ENCODE data around the gene CPA1. TPM values are rescaled to one million over a fixed set of nuclear protein-coding genes. Genes with fewer than 3 reads are reported as not detected.

CPA1 gene
- polyA plus RNA-seq, 1 donor (not counting 4 experiments of a cell fraction or from before 2014, with no cell fraction given): not detected

DNA sequence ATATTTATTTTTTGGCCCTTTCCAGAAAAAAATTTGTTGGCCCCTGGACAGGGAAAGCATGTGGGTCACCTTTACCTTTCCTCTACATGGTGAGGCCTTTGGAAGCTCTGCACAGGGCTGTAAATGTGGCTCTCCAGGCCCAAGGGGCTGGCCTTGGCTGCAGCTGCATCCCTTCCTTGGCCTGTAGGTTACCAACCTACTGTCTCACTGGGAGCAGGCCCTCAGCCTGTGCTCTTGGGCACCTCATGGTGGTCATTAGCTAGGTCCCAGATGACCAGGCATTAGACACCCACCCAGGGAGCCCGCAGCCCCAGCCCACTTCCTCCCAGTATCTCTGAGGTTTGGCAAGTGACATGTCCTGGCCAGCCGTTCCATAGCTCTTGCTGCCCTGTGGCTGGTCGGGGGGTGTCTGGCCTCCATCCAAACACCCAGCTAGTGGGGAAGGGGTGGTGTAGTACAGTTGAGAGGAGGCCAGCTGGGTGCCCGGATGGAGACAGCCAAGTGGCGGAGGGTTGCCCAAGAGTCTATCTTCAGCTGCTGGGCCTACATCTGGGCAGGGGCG is 42.8 kb upstream of the CPA1 start:
- DNase-seq (ENCODE audit: low read depth, low spot score): no peak
- Histone ChIP-seq H3K27ac (ENCODE audit: control insufficient read depth, insufficient read depth, low read length) (no peak overlapping the region), H3K4me1 (ENCODE audit: control insufficient read depth, extremely low read depth, insufficient read depth, low read length) (no peaks in the 10 kb centered on the region), H3K79me2 (ENCODE audit: control insufficient read depth, insufficient read depth, low read length) (no peaks in the 10 kb centered on the region), H4K20me1 (ENCODE audit: control insufficient read depth, extremely low read depth, insufficient read depth, low read length) (no peaks in the 10 kb centered on the region), H3K4me3 (ENCODE audit: control insufficient read depth in 2 of 3, extremely low read depth in 1 of 3, insufficient read depth in 2 of 3, low read depth in 1 of 3, low read length in 3 of 3) (no peak overlapping the region), H3K27me3 (ENCODE audit: control insufficient read depth, extremely low read depth, insufficient read depth, low read length) (no peaks in the 10 kb centered on the region), H3K9ac (ENCODE audit: control insufficient read depth, extremely low read depth, insufficient read depth, low read length) (no peak overlapping the region), H3K9me1 (ENCODE audit: control insufficient read depth, extremely low read depth, insufficient read depth, low read length) (no peaks in the 10 kb centered on the region), H3K36me3 (ENCODE audit: control insufficient read depth in 2 of 2, extremely low read depth in 1 of 2, insufficient read depth in 2 of 2, low read length in 2 of 2) (no peaks in the 10 kb centered on the region), H3K4me2 (ENCODE audit: control insufficient read depth, extremely low read depth, insufficient read depth, low read depth, low read length) (no peak overlapping the region), H3K9me3 (ENCODE audit: control insufficient read depth, low read depth, low read length) (no peaks in the 10 kb centered on the region), H2AFZ (ENCODE audit: control insufficient read depth, low read length) (no peak overlapping the region)
- no peak for FAIRE-seq
- dilution Hi-C loops (cut with MboI; ENCODE audit: extremely low pct_ligation_motif_present, low sequenced_read_pairs): no loop called here
- TF ChIP-seq, protein P1, sequence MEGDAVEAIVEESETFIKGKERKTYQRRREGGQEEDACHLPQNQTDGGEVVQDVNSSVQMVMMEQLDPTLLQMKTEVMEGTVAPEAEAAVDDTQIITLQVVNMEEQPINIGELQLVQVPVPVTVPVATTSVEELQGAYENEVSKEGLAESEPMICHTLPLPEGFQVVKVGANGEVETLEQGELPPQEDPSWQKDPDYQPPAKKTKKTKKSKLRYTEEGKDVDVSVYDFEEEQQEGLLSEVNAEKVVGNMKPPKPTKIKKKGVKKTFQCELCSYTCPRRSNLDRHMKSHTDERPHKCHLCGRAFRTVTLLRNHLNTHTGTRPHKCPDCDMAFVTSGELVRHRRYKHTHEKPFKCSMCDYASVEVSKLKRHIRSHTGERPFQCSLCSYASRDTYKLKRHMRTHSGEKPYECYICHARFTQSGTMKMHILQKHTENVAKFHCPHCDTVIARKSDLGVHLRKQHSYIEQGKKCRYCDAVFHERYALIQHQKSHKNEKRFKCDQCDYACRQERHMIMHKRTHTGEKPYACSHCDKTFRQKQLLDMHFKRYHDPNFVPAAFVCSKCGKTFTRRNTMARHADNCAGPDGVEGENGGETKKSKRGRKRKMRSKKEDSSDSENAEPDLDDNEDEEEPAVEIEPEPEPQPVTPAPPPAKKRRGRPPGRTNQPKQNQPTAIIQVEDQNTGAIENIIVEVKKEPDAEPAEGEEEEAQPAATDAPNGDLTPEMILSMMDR (optimal IDR thresholded peaks at IDR 0.05 in 1 of 3, IDR thresholded peaks at IDR 0.05 in 1 of 3, conservative IDR thresholded peaks at IDR 0.05 in 1 of 3; ENCODE audit: extremely low read depth in 1 of 3, insufficient read depth in 2 of 3, low read length in 3 of 3): no peak
- no peak for TF ChIP-seq EZH2 (IDR thresholded peaks at IDR 0.05; ENCODE audit: low read length)

DNA sequence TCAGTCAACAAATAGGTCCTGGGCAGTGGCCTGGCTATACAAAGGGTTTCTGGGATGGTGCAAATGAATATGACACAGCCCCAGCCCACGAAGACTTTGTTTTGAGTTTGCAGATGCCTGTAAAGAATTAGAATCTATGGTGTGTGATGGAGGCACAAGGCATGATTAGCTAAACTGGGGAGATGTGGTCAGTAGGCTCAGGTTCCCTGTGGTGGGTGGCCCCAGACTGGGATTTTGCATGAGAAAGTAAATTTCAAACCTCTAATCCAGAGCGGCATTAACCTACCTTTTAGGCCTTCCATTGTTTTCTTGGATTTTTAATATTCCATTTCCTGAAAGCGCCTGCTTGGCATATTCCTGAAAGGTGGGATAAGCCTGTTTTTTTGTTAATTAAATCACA is 42.1 kb upstream of the CPA1 start:
- H3K79me2 ChIP-seq (ENCODE audit: control insufficient read depth, insufficient read depth, low read length): no peaks in the 10 kb centered on the region

More for the DNA sequence above, 42.1 kb upstream of the CPA1 start:
- H3K4me1 ChIP-seq (ENCODE audit: control insufficient read depth, extremely low read depth, insufficient read depth, low read length): no peaks in the 10 kb centered on the region
- H3K9me3 ChIP-seq (ENCODE audit: control insufficient read depth, low read depth, low read length): no peaks in the 10 kb centered on the region
- no peak for TF ChIP-seq EZH2 (IDR thresholded peaks at IDR 0.05; ENCODE audit: low read length)
- TF ChIP-seq, protein P1 (optimal IDR thresholded peaks at IDR 0.05 in 1 of 3, IDR thresholded peaks at IDR 0.05 in 1 of 3, conservative IDR thresholded peaks at IDR 0.05 in 1 of 3; ENCODE audit: extremely low read depth in 1 of 3, insufficient read depth in 2 of 3, low read length in 3 of 3): no peak
- no peak overlapping the region for H3K4me3 ChIP-seq (ENCODE audit: control insufficient read depth in 2 of 3, extremely low read depth in 1 of 3, insufficient read depth in 2 of 3, low read depth in 1 of 3, low read length in 3 of 3)
- H3K27ac ChIP-seq (ENCODE audit: control insufficient read depth, insufficient read depth, low read length): no peak overlapping the region
- no peaks in the 10 kb centered on the region for H4K20me1 ChIP-seq (ENCODE audit: control insufficient read depth, extremely low read depth, insufficient read depth, low read length)
- no peaks in the 10 kb centered on the region for H3K9me1 ChIP-seq (ENCODE audit: control insufficient read depth, extremely low read depth, insufficient read depth, low read length)
- no peaks in the 10 kb centered on the region for H3K36me3 ChIP-seq (ENCODE audit: control insufficient read depth in 2 of 2, extremely low read depth in 1 of 2, insufficient read depth in 2 of 2, low read length in 2 of 2)
- FAIRE-seq (no peak), DNase-seq (ENCODE audit: low read depth, low spot score) (no peak)
- H3K9ac ChIP-seq (ENCODE audit: control insufficient read depth, extremely low read depth, insufficient read depth, low read length): no peak overlapping the region
- no peak overlapping the region for H2AFZ ChIP-seq (ENCODE audit: control insufficient read depth, low read length)
- H3K27me3 ChIP-seq (ENCODE audit: control insufficient read depth, extremely low read depth, insufficient read depth, low read length): no peaks in the 10 kb centered on the region
- H3K4me2 ChIP-seq (ENCODE audit: control insufficient read depth, extremely low read depth, insufficient read depth, low read depth, low read length): no peak overlapping the region
- dilution Hi-C loops (cut with MboI; ENCODE audit: extremely low pct_ligation_motif_present, low sequenced_read_pairs): no loop called here
